GM12874 (cell line): ENCODE measurements around the gene DPP10.

ENCODE experiments used
- TF ChIP-seq, protein P1 (sequence below): IDR thresholded peaks from 2 replicates; pipeline ENCODE4 v1.5.1; 2011; ENCODE audit warnings: low read depth, mild to moderate bottlenecking, control low read depth, low read length, moderate library complexity; ENCODE audit not compliant: insufficient read depth

The DPP10 gene

DNA sequence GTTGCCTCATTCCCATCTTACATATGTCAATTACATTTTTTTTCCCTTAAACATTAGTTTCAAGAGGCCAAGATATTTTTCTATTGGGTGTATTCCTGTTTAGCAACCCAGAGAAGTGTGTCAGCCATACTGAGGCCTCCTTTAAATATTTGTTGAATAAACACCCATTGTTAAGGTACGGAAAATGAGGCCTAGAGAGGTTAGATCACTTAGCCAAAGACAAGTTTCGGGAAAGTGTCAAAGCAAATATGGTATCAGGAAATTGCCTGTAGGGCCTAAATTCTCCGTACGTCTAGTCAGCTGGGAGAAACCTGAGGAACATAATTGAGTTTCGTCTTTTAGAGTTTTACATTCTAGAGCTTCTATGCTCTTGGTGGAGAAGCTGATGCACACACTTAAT is 1138.3 kb downstream of the DPP10 start:
- TF ChIP-seq, protein P1, sequence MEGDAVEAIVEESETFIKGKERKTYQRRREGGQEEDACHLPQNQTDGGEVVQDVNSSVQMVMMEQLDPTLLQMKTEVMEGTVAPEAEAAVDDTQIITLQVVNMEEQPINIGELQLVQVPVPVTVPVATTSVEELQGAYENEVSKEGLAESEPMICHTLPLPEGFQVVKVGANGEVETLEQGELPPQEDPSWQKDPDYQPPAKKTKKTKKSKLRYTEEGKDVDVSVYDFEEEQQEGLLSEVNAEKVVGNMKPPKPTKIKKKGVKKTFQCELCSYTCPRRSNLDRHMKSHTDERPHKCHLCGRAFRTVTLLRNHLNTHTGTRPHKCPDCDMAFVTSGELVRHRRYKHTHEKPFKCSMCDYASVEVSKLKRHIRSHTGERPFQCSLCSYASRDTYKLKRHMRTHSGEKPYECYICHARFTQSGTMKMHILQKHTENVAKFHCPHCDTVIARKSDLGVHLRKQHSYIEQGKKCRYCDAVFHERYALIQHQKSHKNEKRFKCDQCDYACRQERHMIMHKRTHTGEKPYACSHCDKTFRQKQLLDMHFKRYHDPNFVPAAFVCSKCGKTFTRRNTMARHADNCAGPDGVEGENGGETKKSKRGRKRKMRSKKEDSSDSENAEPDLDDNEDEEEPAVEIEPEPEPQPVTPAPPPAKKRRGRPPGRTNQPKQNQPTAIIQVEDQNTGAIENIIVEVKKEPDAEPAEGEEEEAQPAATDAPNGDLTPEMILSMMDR: no peak

DNA sequence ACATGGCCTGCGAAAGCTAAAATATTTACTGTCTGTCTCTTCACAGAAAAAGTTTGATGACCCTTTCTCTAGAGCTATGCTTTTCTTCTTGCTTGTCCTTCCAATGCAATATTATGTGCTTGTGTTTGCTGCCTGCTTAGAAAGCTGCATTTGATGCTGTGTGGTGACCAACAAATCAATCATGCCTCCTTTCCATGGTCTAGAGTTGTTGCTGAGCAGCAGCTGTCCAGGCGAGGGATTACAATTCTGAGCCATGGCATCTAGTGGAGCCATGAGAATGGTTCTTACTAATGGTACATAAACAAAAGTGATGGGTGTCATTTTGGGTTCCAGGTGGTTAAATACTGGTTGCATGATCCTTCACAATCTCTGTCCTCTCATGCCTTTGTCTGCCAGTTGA is 1142.1 kb downstream of the DPP10 start:
- TF ChIP-seq, protein P1: no peak

DNA sequence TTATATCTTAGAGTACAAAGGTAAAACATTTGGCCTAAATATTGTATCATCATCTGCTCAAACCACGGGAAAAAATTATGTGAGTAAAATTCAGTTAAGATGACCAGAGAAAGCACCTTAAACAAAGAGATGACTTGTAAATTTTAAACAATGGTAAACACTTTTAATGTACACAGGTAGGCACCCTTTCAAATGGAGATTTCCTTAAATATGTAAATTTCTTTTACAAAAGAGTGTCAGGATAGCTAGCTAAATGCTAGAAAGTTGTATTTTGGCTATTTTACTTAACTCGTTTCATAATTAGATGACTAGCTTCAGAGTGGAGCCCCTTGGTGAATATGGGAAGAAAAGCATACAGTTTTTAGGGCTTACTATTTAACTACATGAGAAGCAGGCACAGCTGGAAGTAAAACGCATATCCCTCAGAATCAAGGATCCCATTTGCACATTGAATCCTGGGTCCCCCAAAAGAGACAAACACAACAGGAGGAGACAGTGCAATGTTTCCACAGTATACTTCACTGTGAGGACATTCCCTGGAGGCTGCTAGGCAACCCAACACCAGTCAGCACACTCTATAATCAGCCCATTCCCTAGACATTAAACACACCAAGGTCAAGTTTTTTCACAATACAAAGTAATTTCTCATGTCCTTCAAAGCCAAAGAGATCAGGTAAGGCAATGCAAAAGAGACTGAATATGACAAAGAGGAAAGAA is 1154.4 kb downstream of the DPP10 start:
- TF ChIP-seq, protein P1: no peak

DNA sequence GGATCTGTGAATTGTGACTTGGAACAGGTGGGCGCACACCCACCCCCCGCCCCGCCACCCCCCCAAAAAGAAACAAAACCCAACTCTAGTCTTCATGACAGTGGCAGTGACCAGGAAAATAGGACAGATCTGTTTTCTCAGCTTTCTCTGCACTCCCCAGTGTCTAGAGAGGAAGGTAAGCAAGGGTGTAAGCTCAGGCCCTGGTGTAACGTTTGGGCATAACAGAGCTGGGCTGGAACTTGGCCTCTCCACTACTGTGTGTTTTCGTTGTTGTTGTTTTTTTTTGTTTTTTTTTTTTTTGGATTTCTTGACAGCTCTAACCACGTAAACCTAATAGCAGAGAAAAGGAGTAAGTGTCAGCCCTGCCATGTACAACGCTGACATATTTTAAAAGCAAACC is 1160.8 kb downstream of the DPP10 start:
- TF ChIP-seq, protein P1: no peak

DNA sequence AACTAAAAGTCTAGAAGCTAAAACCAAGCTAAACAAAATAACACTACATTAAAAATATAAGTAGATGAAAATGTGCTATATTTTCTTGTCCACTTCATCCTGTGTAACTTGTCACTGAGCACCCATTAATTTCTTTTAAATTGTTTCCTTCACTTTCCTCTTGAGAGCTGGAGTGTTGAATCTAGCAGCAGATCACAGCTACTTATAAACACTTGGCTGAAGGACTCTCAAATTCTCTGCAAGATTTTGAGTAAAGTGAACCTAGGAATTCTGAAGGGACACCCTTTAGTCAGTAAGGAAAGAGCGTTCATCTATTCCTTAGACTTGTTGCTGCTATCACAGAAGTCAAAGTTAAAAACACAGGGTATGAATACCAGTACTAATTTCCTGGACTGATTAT is 1163.9 kb downstream of the DPP10 start:
- TF ChIP-seq, protein P1: no peak

DNA sequence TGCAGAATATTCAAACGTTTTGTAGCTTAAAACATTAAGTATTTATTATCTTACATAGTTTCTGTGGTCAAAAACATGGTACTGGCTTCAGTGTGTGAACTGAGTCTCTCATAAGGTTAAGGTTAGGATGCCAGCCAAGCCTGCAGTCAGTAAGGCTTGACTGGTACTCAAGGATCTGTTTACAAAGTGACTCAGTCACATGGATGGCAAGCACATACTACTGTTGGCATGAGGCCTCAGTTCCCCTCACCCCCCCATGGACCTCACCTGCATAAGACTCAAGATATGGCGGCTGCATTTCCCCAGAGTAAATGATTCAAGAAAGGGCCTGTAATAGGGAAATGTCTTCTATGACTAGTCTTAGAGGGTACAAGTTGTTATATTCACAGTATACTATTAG is 1167.5 kb downstream of the DPP10 start:
- TF ChIP-seq, protein P1: no peak

DNA sequence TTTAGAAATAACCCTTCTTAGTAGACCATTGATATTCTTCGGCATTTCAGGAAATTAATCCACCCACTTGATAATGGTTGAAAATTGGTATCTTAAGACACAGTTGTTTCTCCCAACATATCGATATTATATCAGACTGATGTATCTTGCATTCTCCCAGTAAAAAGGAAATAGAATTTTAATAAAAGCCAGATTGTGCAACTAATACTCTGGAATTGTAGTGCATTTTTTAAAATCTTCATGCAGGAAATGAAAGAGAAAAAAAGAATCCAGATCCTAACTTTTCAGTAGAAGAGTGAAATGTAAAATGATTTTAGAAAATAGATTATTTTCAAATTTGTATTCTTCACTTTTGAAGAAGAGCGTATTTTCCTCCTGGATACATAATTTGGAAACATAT is 1168.4 kb downstream of the DPP10 start:
- TF ChIP-seq, protein P1: no peak
